HepG2 (cell line): ENCODE results near the gene TMEM269. TPM values are rescaled to one million over a fixed set of nuclear protein-coding genes. Genes with fewer than 3 reads are reported as not detected.

Experiments
- ARID2 ChIP-seq: sonication (generic); formaldehyde crosslinking; IDR thresholded peaks from 2 replicates; pipeline ENCODE4 v1.8.1; 2022; ENCODE audit warnings: mild to moderate bottlenecking, missing genetic modification reagents, borderline replicate concordance
- ERF ChIP-seq: IDR thresholded peaks from 2 replicates; pipeline ENCODE4 v1.6.1; 2018; ENCODE audit warnings: missing biosample characterization, missing genetic modification reagents
- HDAC1 ChIP-seq: sonication (generic); formaldehyde crosslinking; IDR thresholded peaks from 2 replicates; pipeline ENCODE4 v1.5.1; 2020; ENCODE audit warnings: mild to moderate bottlenecking, missing genetic modification reagents
- HMG20B ChIP-seq: conservative IDR thresholded peaks from 2 replicates; pipeline ENCODE4 v1.6.1; 2016; ENCODE audit warnings: missing genetic modification reagents, missing compliant biosample characterization
- MYPOP ChIP-seq: sonication (generic); formaldehyde crosslinking; IDR thresholded peaks from 2 replicates; pipeline ENCODE4 v1.8.1; 2023; ENCODE audit warnings: mild to moderate bottlenecking, moderate library complexity, missing genetic modification reagents
- POLR2A ChIP-seq, 2 experiments: IDR thresholded peaks; 2 replicates each; pipeline ENCODE4 v1.6.1; 2011; ENCODE audit warnings: low read depth in 2 of 2, low read length in 2 of 2, mild to moderate bottlenecking in 1 of 2, moderate library complexity in 1 of 2; ENCODE audit not compliant: insufficient read depth in 1 of 2
- RBM22 ChIP-seq: fragments of 200-400 bp; formaldehyde crosslinking; optimal IDR thresholded peaks from 2 replicates; pipeline ENCODE3; 2017; ENCODE audit warnings: mild to moderate bottlenecking, low read length, moderate library complexity
- SIN3B ChIP-seq: fragments of 150-350 bp; IDR thresholded peaks from 2 replicates; pipeline ENCODE4 v1.6.1; 2014; ENCODE audit warnings: low read length
- TAF1 ChIP-seq: sonication (generic); formaldehyde crosslinking; IDR thresholded peaks from 2 replicates; pipeline ENCODE4 v1.4.0; 2020; ENCODE audit warnings: missing genetic modification reagents
- YEATS4 ChIP-seq: sonication (generic); formaldehyde crosslinking; IDR thresholded peaks from 2 replicates; pipeline ENCODE4 v1.4.0; 2020; ENCODE audit warnings: missing genetic modification reagents, borderline replicate concordance
- ZBTB49 ChIP-seq: sonication (generic); formaldehyde crosslinking; IDR thresholded peaks from 2 replicates; pipeline ENCODE4 v1.4.0; 2020; ENCODE audit warnings: missing genetic modification reagents, borderline replicate concordance
- ZNF205 ChIP-seq: IDR thresholded peaks from 2 replicates; pipeline ENCODE4 v1.6.1; 2018; ENCODE audit warnings: missing biosample characterization, missing genetic modification reagents
- ZNF557 ChIP-seq: sonication (generic); formaldehyde crosslinking; IDR thresholded peaks from 2 replicates; pipeline ENCODE4 v1.4.0; 2020; ENCODE audit warnings: missing genetic modification reagents
- ZNF574 ChIP-seq: sonication (generic); formaldehyde crosslinking; IDR thresholded peaks from 2 replicates; pipeline ENCODE4 v1.4.0; 2020; ENCODE audit warnings: missing genetic modification reagents
- ZNF615 ChIP-seq: sonication (generic); formaldehyde crosslinking; IDR thresholded peaks from 2 replicates; pipeline ENCODE4 v1.5.0; 2020; ENCODE audit warnings: mild to moderate bottlenecking, missing genetic modification reagents, borderline replicate concordance
- ZNF737 ChIP-seq: sonication (generic); formaldehyde crosslinking; IDR thresholded peaks from 2 replicates; pipeline ENCODE4 v1.5.0; 2020; ENCODE audit warnings: missing genetic modification reagents, mild to moderate bottlenecking, borderline replicate concordance
- ZNF784 ChIP-seq: sonication (generic); formaldehyde crosslinking; IDR thresholded peaks from 2 replicates; pipeline ENCODE4 v1.5.1; 2020; ENCODE audit warnings: missing genetic modification reagents, mild to moderate bottlenecking, borderline replicate concordance
- ZNF788 ChIP-seq: sonication (generic); formaldehyde crosslinking; IDR thresholded peaks from 2 replicates; pipeline ENCODE4 v1.5.0; 2020; ENCODE audit warnings: mild to moderate bottlenecking, missing genetic modification reagents, borderline replicate concordance
- polyA plus RNA-seq, 8 experiments: library from polyadenylated mRNA; depleted of rRNA in 3 of 8; stranded (reverse) in 7 of 8; unstranded in 1 of 8; fragments of >200 nt; fragmentation: Illumina TruSeq in 4 of 8; extraction: Trizol in 4 of 8; gene quantifications; 2 replicates each; pipeline versions ENCODE4 v1.2.1 to v1.2.3, GENCODE V29; 2011 to 2016; ENCODE audit warnings: low read depth in 4 of 8, missing spikeins in 1 of 8, mixed read lengths in 1 of 8; ENCODE audit not compliant: insufficient read depth in 1 of 8
- total RNA-seq, 5 experiments: library from RNA; depleted of rRNA; stranded (reverse); fragments of >200 nt; fragmentation: Illumina TruSeq; extraction: Trizol; gene quantifications; 2 replicates each; pipeline ENCODE4 v1.2.3, GENCODE V29; 2016; ENCODE audit warnings: low read depth in 1 of 5
- TF ChIP-seq, protein P1 (sequence below): IDR thresholded peaks from 2 replicates; pipeline ENCODE4 v1.6.1; 2016; ENCODE audit warnings: missing compliant biosample characterization, missing genetic modification reagents, borderline replicate concordance
- TF ChIP-seq, protein P2 (sequence below): sonication (generic); IDR thresholded peaks from 2 replicates; pipeline ENCODE4 v1.6.1; 2016; ENCODE audit warnings: low read depth, borderline replicate concordance

TMEM269 gene
- total and polyA plus RNA-seq, 2 of the 13 experiments (the other 11 are each of a cell fraction or from before 2014, with no cell fraction given): 0.15 to 0.21 TPM

DNA sequence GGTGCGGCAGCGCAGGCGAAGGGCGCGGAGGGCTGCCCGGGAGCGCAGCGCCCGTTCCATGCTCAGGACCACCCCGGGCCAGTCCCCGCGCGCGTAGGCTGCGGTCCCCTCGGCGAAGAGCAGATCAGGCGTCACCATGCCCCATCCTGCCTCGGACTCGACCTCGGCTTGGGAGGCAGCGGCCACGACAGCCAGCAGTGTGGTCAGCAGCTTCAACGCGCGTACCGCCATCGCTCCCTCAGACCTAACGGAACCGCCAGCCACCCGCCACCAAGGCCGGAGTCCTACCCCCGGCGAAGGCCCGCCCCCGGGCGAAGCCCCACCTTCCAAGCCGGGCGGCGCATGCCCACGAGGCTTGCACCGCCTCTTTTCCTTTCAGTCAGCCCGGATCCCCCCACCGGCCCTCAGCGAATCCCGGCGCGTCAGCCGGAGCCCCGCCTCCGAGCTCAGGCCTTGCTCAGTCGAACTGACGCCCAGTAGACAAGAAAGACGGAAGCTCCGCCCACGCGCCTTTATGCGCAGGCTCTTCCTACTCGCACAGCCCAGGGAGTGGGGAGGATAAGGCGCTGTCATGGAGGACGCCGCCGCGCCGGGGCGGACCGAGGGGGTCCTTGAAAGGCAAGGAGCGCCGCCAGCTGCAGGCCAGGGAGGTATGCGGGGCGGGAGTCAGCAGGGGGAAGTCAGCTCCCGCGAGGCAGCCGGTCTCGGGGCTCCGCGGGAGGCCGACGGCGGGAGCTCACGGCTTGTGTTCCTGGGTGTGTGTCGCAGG is 17.9 kb upstream of the TMEM269 start, which contains the start of the genes C1orf50 and P3H1 (continued):
- TF ChIP-seq ZBTB49 (CRISPR knock-in tag) (no peak), TAF1 (CRISPR knock-in tag) (peak; percentile 88), MYPOP (peak; percentile 68; the same call in 1 of the 2 replicates), HDAC1 (CRISPR knock-in tag) (peak; percentile 81), ZNF788 (peak; percentile 29; the same call in 1 of the 2 replicates), ZNF784 (0 out of 2 replicates have a peak, but pooled peaks have one; percentile 8), SIN3B (no peak), HMG20B (CRISPR knock-in tag) (no peak), ZNF574 (CRISPR knock-in tag) (peak; percentile 77), POLR2A (IDR thresholded peaks at IDR 0.05; ENCODE audit: insufficient read depth in 1 of 2, low read depth in 2 of 2, low read length in 2 of 2) (peak; percentile 86 to 95), ZNF557 (peak; percentile 61; the same call in 1 of the 2 replicates), ZNF205 (no peak), ERF (CRISPR knock-in tag) (peak; percentile 33), YEATS4 (no peak; the same call in none of the 2 replicates), ZNF737 (CRISPR knock-in tag) (no peak), ARID2 (CRISPR knock-in tag) (peak; percentile 97; the same call in 1 of the 2 replicates), RBM22 (no peak), ZNF615 (CRISPR knock-in tag) (no peak)
- TF ChIP-seq, protein P1, sequence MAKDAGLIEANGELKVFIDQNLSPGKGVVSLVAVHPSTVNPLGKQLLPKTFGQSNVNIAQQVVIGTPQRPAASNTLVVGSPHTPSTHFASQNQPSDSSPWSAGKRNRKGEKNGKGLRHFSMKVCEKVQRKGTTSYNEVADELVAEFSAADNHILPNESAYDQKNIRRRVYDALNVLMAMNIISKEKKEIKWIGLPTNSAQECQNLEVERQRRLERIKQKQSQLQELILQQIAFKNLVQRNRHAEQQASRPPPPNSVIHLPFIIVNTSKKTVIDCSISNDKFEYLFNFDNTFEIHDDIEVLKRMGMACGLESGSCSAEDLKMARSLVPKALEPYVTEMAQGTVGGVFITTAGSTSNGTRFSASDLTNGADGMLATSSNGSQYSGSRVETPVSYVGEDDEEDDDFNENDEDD (CRISPR knock-in tag): peak; percentile 22; the same call in 1 of the 2 replicates
- TF ChIP-seq, protein P2, sequence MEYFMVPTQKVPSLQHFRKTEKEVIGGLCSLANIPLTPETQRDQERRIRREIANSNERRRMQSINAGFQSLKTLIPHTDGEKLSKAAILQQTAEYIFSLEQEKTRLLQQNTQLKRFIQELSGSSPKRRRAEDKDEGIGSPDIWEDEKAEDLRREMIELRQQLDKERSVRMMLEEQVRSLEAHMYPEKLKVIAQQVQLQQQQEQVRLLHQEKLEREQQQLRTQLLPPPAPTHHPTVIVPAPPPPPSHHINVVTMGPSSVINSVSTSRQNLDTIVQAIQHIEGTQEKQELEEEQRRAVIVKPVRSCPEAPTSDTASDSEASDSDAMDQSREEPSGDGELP: no peak; the same call in 1 of the 2 replicates
